Measurements from ENCODE around the gene RGL1.

RGL1 gene

GRCh38 chr1:183871142-183871541 lies 66.2 kb downstream of the RGL1 start:
- DNase-seq = no peak

GRCh38 chr1:183871601-183872000 lies 66.7 kb downstream of the RGL1 start:
- DNase-seq = no peak

- no peak for DNase-seq
These were observed 67.5 kb downstream of the RGL1 start for GRCh38 chr1:183872403-183872802.

- no peak for DNase-seq
These were observed 68.7 kb downstream of the RGL1 start for GRCh38 chr1:183873642-183874041.

GRCh38 chr1:183876309-183876708 lies 71.4 kb downstream of the RGL1 start:
- DNase-seq = no peak

GRCh38 chr1:183877053-183877720 lies 72.3 kb downstream of the RGL1 start:
- DNase-seq = no peak

- no peak for DNase-seq
These were observed 74.6 kb downstream of the RGL1 start for GRCh38 chr1:183879494-183879893.

GRCh38 chr1:183879966-183880365 lies 75.0 kb downstream of the RGL1 start:
- DNase-seq = no peak

- no peak for DNase-seq
These were observed 75.8 kb downstream of the RGL1 start for GRCh38 chr1:183880531-183881243.

GRCh38 chr1:183881387-183882131 lies 76.6 kb downstream of the RGL1 start:
- DNase-seq = no peak

- DNase-seq = no peak
These were observed 77.6 kb downstream of the RGL1 start for GRCh38 chr1:183882335-183883167.

GRCh38 chr1:183883623-183884022 lies 78.7 kb downstream of the RGL1 start:
- DNase-seq = no peak

- no peak for DNase-seq
These were observed 79.6 kb downstream of the RGL1 start for GRCh38 chr1:183884526-183884925.

GRCh38 chr1:183885142-183885735 lies 80.3 kb downstream of the RGL1 start:
- no peak for DNase-seq

- no peak for DNase-seq
These were observed 81.3 kb downstream of the RGL1 start for GRCh38 chr1:183886083-183886828.

GRCh38 chr1:183886853-183887252 lies 81.9 kb downstream of the RGL1 start:
- DNase-seq = no peak

- no peak for DNase-seq
These were observed 83.2 kb downstream of the RGL1 start for GRCh38 chr1:183887826-183888819.

GRCh38 chr1:183889095-183889494 lies 84.2 kb downstream of the RGL1 start:
- DNase-seq = no peak

GRCh38 chr1:183891158-183891856 lies 86.4 kb downstream of the RGL1 start:
- no peak for DNase-seq

GRCh38 chr1:183892351-183892793 lies 87.5 kb downstream of the RGL1 start:
- no peak for DNase-seq

All from cerebellar nuclear complex (tissue), 1 donor.